Effector memory CD8-positive, alpha-beta T cell (primary cell): Measurements from ENCODE around the gene LST1.
A peak's percentile ranks its signal among the peaks of the same experiment; 100 is the strongest.

Experiments used
- ATAC-seq: fragments of 150-1000 bp; cut with Tn5 transposase; replicated peaks from 2 replicates; pipeline ENCODE4 v1.10.0; 2021; ENCODE audit warnings: mild to moderate bottlenecking, moderate library complexity
- DNase-seq, 3 experiments: peaks; one replicate each; pipeline ENCODE4 v3.0.0; 2021
- H3K27ac Mint-ChIP-seq, 2 donors: one replicate each; pipeline ENCODE4 v1.8.0; 2022; ENCODE audit warnings: mild to moderate bottlenecking in 2 of 2, mixed read lengths in 2 of 2, moderate library complexity in 2 of 2
- H3K27me3 Mint-ChIP-seq, 2 donors: one replicate each; pipeline ENCODE4 v1.8.0; 2022; ENCODE audit warnings: mixed read lengths in 2 of 2
- H3K36me3 Mint-ChIP-seq: one replicate; pipeline ENCODE4 v1.8.0; 2022; ENCODE audit warnings: mild to moderate bottlenecking, moderate library complexity, mixed read lengths; ENCODE audit not compliant: insufficient read depth
- H3K4me1 Mint-ChIP-seq, 2 donors: one replicate each; pipeline ENCODE4 v1.8.0; 2022; ENCODE audit warnings: low read depth in 2 of 2, mixed read lengths in 2 of 2
- H3K4me3 Mint-ChIP-seq, 2 donors: one replicate each; pipeline ENCODE4 v1.8.0; 2022; ENCODE audit warnings: mild to moderate bottlenecking in 2 of 2, mixed read lengths in 2 of 2, moderate library complexity in 2 of 2
- H3K9me3 Mint-ChIP-seq, 2 donors: one replicate each; pipeline ENCODE4 v1.8.0; 2022; ENCODE audit warnings: mixed read lengths in 2 of 2

The LST1 gene

GRCh38 chr6:31626952-31627351 is 40.9 kb downstream of the LST1 start:
- Mint-ChIP-seq H3K9me3 (no peaks in the 10 kb centered on the region), H3K27me3 (no peaks in the 10 kb centered on the region), H3K4me1 (peaks cover 16 to 23% of the 10 kb centered on the region in 2 donors), H3K27ac (no peak overlapping the region), H3K36me3 (peaks cover 86% of the 10 kb centered on the region), H3K4me3 (no peak overlapping the region)
- ATAC-seq (no peak), DNase-seq (no peak)

GRCh38 chr6:31627690-31628287 is 41.7 kb downstream of the LST1 start:
- peaks cover 90% of the 10 kb centered on the region for H3K36me3 Mint-ChIP-seq
- no peaks in the 10 kb centered on the region for H3K9me3 Mint-ChIP-seq
- H3K27ac Mint-ChIP-seq, result no peak overlapping the region
- no peak overlapping the region for H3K4me3 Mint-ChIP-seq
- peaks cover 9 to 16% of the 10 kb centered on the region in 2 donors for H3K4me1 Mint-ChIP-seq
- DNase-seq (no peak), ATAC-seq (no peak)
- H3K27me3 Mint-ChIP-seq, result no peaks in the 10 kb centered on the region

GRCh38 chr6:31629014-31629413 is 42.9 kb downstream of the LST1 start:
- H3K27me3 Mint-ChIP-seq, result no peaks in the 10 kb centered on the region
- peaks cover 10 to 13% of the 10 kb centered on the region in 2 donors for H3K4me1 Mint-ChIP-seq
- H3K36me3 Mint-ChIP-seq, result peaks cover 89% of the 10 kb centered on the region
- ATAC-seq (no peak), DNase-seq (no peak)
- H3K4me3 Mint-ChIP-seq, result no peak overlapping the region
- H3K9me3 Mint-ChIP-seq, result no peaks in the 10 kb centered on the region
- no peak overlapping the region for H3K27ac Mint-ChIP-seq

- peaks cover 10 to 13% of the 10 kb centered on the region in 2 donors for H3K4me1 Mint-ChIP-seq
Observed at GRCh38 chr6:31630177-31630934, 44.3 kb downstream of the LST1 start.

GRCh38 chr6:31631209-31631608 is 45.1 kb downstream of the LST1 start:
- Mint-ChIP-seq H3K27me3 (no peaks in the 10 kb centered on the region), H3K4me3 (no peak overlapping the region), H3K9me3 (no peaks in the 10 kb centered on the region), H3K27ac (peak overlapping the region in 1 of 2 donors; percentile 84), H3K4me1 (peaks cover 8 to 9% of the 10 kb centered on the region in 2 donors), H3K36me3 (peaks cover 91% of the 10 kb centered on the region)
- no peak for ATAC-seq
- no peak for DNase-seq

More at GRCh38 chr6:31630177-31630934, 44.3 kb downstream of the LST1 start:
- no peaks in the 10 kb centered on the region for H3K27me3 Mint-ChIP-seq
- H3K9me3 Mint-ChIP-seq, result no peaks in the 10 kb centered on the region
- peak overlapping the region in 1 of 2 donors; percentile 84 for H3K27ac Mint-ChIP-seq
- no peak for ATAC-seq
- DNase-seq, result no peak
- H3K4me3 Mint-ChIP-seq, result no peak overlapping the region
- H3K36me3 Mint-ChIP-seq, result peaks cover 91% of the 10 kb centered on the region

GRCh38 chr6:31631681-31632278 is 45.7 kb downstream of the LST1 start:
- peak overlapping the region in 1 of 2 donors; percentile 84 for H3K27ac Mint-ChIP-seq
- peaks cover 8 to 9% of the 10 kb centered on the region in 2 donors for H3K4me1 Mint-ChIP-seq
- ATAC-seq, result no peak
- H3K4me3 Mint-ChIP-seq, result no peak overlapping the region
- DNase-seq, result no peak
- no peaks in the 10 kb centered on the region for H3K9me3 Mint-ChIP-seq
- H3K27me3 Mint-ChIP-seq, result no peaks in the 10 kb centered on the region
- peaks cover 91% of the 10 kb centered on the region for H3K36me3 Mint-ChIP-seq

- peaks cover 91% of the 10 kb centered on the region for H3K36me3 Mint-ChIP-seq
Observed at GRCh38 chr6:31632279-31632946, 46.3 kb downstream of the LST1 start.

GRCh38 chr6:31633447-31633846 is 47.4 kb downstream of the LST1 start:
- Mint-ChIP-seq H3K27me3 (no peaks in the 10 kb centered on the region), H3K9me3 (no peaks in the 10 kb centered on the region), H3K4me1 (peaks cover 0 to 5% of the 10 kb centered on the region in 2 donors), H3K36me3 (peaks cover 91% of the 10 kb centered on the region), H3K4me3 (no peak overlapping the region), H3K27ac (peak overlapping the region in 1 of 2 donors; percentile 71)
- ATAC-seq (no peak), DNase-seq (no peak)

More at GRCh38 chr6:31632279-31632946, 46.3 kb downstream of the LST1 start:
- Mint-ChIP-seq H3K4me3 (no peak overlapping the region), H3K27ac (peak overlapping the region; percentile 71 to 84), H3K4me1 (peaks cover 5 to 8% of the 10 kb centered on the region in 2 donors), H3K9me3 (no peaks in the 10 kb centered on the region), H3K27me3 (no peaks in the 10 kb centered on the region)
- ATAC-seq (no peak), DNase-seq (no peak)

- no peak for ATAC-seq
- DNase-seq, result no peak
- H3K9me3 Mint-ChIP-seq, result no peaks in the 10 kb centered on the region
- no peak overlapping the region for H3K4me3 Mint-ChIP-seq
- peaks cover 0 to 5% of the 10 kb centered on the region in 2 donors for H3K4me1 Mint-ChIP-seq
- H3K27me3 Mint-ChIP-seq, result no peaks in the 10 kb centered on the region
- H3K27ac Mint-ChIP-seq, result no peak overlapping the region
- peaks cover 95% of the 10 kb centered on the region for H3K36me3 Mint-ChIP-seq
Observed at GRCh38 chr6:31634131-31634530, 48.1 kb downstream of the LST1 start.

- Mint-ChIP-seq H3K27ac (peak overlapping the region in 1 of 2 donors; percentile 9), H3K27me3 (no peaks in the 10 kb centered on the region), H3K4me1 (peaks cover 3 to 5% of the 10 kb centered on the region in 2 donors), H3K4me3 (no peak overlapping the region), H3K36me3 (peaks cover 86% of the 10 kb centered on the region), H3K9me3 (no peaks in the 10 kb centered on the region)
- no peak for ATAC-seq
- no peak for DNase-seq
Observed at GRCh38 chr6:31634969-31635575, 49.0 kb downstream of the LST1 start.

- no peak for DNase-seq
- Mint-ChIP-seq H3K27me3 (no peaks in the 10 kb centered on the region), H3K36me3 (peaks cover 82% of the 10 kb centered on the region), H3K4me3 (peak overlapping the region in 1 of 2 donors; percentile 40), H3K27ac (peak overlapping the region; percentile 10 to 51), H3K4me1 (peaks cover 3% of the 10 kb centered on the region in 2 donors), H3K9me3 (no peaks in the 10 kb centered on the region)
- ATAC-seq, result no peak
Observed at GRCh38 chr6:31636698-31637596, 50.9 kb downstream of the LST1 start.
